Neural progenitor cell (in vitro differentiated cells): Measurements from ENCODE around the gene IDNK. TPM values are rescaled to one million over a fixed set of nuclear protein-coding genes. Genes with fewer than 3 reads are reported as not detected.

Experiments
- DNase-seq: peaks from one replicate; pipeline ENCODE4 v3.0.0-alpha.2; 2016; ENCODE audit warnings: low spot score
- H2AFZ ChIP-seq: fragments of 200-600 bp; sonication (generic); replicated peaks from 2 replicates; pipeline ENCODE4 v1.6.1; 2016; ENCODE audit warnings: antibody characterized with exemption
- H3F3A ChIP-seq: fragments of 200-600 bp; sonication (generic); 2 replicates; pipeline ENCODE4 v1.6.1; 2016; ENCODE audit warnings: antibody characterized with exemption, low read depth
- H3K27ac ChIP-seq: fragments of 200-600 bp; sonication (generic); 2 replicates; pipeline ENCODE4 v1.5.1; 2016; ENCODE audit warnings: mild to moderate bottlenecking
- H3K27me3 ChIP-seq: fragments of 200-600 bp; sonication (generic); 2 replicates; pipeline ENCODE4 v1.6.1; 2016; ENCODE audit warnings: mild to moderate bottlenecking, moderate library complexity
- H3K36me3 ChIP-seq: fragments of 200-600 bp; sonication (generic); 2 replicates; pipeline ENCODE4 v1.5.1; 2016
- H3K4me1 ChIP-seq: fragments of 200-600 bp; sonication (generic); 2 replicates; pipeline ENCODE4 v1.6.1; 2016; ENCODE audit warnings: mixed run types
- H3K4me2 ChIP-seq: fragments of 200-600 bp; sonication (generic); 2 replicates; pipeline ENCODE4 v1.6.1; 2016
- H3K4me3 ChIP-seq: fragments of 200-600 bp; sonication (generic); 2 replicates; pipeline ENCODE4 v1.5.1; 2016
- H3K79me2 ChIP-seq: fragments of 200-600 bp; sonication (generic); 2 replicates; pipeline ENCODE4 v1.6.1; 2016; ENCODE audit warnings: low read depth
- H3K9ac ChIP-seq: fragments of 200-600 bp; sonication (generic); 2 replicates; pipeline ENCODE4 v1.6.1; 2016
- H3K9me3 ChIP-seq: fragments of 200-600 bp; sonication (generic); 2 replicates; pipeline ENCODE4 v1.5.1; 2016; ENCODE audit warnings: low read depth
- H4K20me1 ChIP-seq: fragments of 200-600 bp; sonication (generic); 2 replicates; pipeline ENCODE4 v1.6.1; 2016; ENCODE audit warnings: low read depth
- H3K27ac Mint-ChIP-seq: 3 replicates; pipeline ENCODE4 v1.8.0; 2021; ENCODE audit warnings: mixed read lengths
- H3K27me3 Mint-ChIP-seq: 2 replicates; pipeline ENCODE4 v1.8.0; 2022; ENCODE audit warnings: low read depth, mild to moderate bottlenecking, inconsistent platforms, moderate library complexity, mixed read lengths; ENCODE audit not compliant: insufficient read depth
- H3K36me3 Mint-ChIP-seq: 3 replicates; pipeline ENCODE4 v1.8.0; 2021; ENCODE audit warnings: mixed read lengths
- H3K4me1 Mint-ChIP-seq: 3 replicates; pipeline ENCODE4 v1.8.0; 2021; ENCODE audit warnings: mixed read lengths
- H3K4me3 Mint-ChIP-seq: 3 replicates; pipeline ENCODE4 v1.8.0; 2021; ENCODE audit warnings: mild to moderate bottlenecking, moderate library complexity, mixed read lengths
- H3K9me3 Mint-ChIP-seq: 3 replicates; pipeline ENCODE4 v1.8.0; 2020; ENCODE audit warnings: mixed read lengths
- small RNA-seq: library from RNA; depleted of rRNA; stranded (forward); fragments of <200 nt; gene quantifications from one replicate; pipeline ENCODE3, GENCODE V24; 2015
- total RNA-seq: library from RNA; depleted of rRNA; stranded (reverse); fragments of >200 nt; gene quantifications from 2 replicates; pipeline ENCODE4 v1.2.3, GENCODE V29; 2015; ENCODE audit warnings: low replicate concordance
- TF ChIP-seq, protein P1 (sequence below): fragments of 200-600 bp; sonication (generic); IDR thresholded peaks from 2 replicates; pipeline ENCODE4 v1.5.1; 2017; ENCODE audit warnings: antibody characterized with exemption, mild to moderate bottlenecking

IDNK gene
- total RNA-seq, 1 donor from 2014 or later = 9.0 TPM

GRCh38 chr9:83691492-83691891, 68.5 kb downstream of the IDNK start:
- TF ChIP-seq, protein P1, sequence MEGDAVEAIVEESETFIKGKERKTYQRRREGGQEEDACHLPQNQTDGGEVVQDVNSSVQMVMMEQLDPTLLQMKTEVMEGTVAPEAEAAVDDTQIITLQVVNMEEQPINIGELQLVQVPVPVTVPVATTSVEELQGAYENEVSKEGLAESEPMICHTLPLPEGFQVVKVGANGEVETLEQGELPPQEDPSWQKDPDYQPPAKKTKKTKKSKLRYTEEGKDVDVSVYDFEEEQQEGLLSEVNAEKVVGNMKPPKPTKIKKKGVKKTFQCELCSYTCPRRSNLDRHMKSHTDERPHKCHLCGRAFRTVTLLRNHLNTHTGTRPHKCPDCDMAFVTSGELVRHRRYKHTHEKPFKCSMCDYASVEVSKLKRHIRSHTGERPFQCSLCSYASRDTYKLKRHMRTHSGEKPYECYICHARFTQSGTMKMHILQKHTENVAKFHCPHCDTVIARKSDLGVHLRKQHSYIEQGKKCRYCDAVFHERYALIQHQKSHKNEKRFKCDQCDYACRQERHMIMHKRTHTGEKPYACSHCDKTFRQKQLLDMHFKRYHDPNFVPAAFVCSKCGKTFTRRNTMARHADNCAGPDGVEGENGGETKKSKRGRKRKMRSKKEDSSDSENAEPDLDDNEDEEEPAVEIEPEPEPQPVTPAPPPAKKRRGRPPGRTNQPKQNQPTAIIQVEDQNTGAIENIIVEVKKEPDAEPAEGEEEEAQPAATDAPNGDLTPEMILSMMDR = no peak
- H3K9ac ChIP-seq = no peak overlapping the region
- peaks cover 8% of the 10 kb centered on the region for H3K36me3 Mint-ChIP-seq
- H3K27ac Mint-ChIP-seq = no peak overlapping the region
- no peaks in the 10 kb centered on the region for H3F3A ChIP-seq
- H3K27ac ChIP-seq = no peak overlapping the region
- no peak overlapping the region for H2AFZ ChIP-seq
- H3K27me3 Mint-ChIP-seq = no peaks in the 10 kb centered on the region
- no peak for DNase-seq
- no peaks in the 10 kb centered on the region for H3K9me3 ChIP-seq
- no peaks in the 10 kb centered on the region for H3K36me3 ChIP-seq
- no peak overlapping the region for H3K4me2 ChIP-seq
- H3K4me3 ChIP-seq = no peak overlapping the region
- H4K20me1 ChIP-seq = peaks cover 88% of the 10 kb centered on the region
- no peaks in the 10 kb centered on the region for H3K4me1 ChIP-seq
- H3K4me1 Mint-ChIP-seq = no peaks in the 10 kb centered on the region
- H3K27me3 ChIP-seq = no peaks in the 10 kb centered on the region
- no peak overlapping the region for H3K4me3 Mint-ChIP-seq
- H3K9me3 Mint-ChIP-seq = no peaks in the 10 kb centered on the region
- peaks cover 100% of the 10 kb centered on the region for H3K79me2 ChIP-seq

Small RNAs within 50 kb of the gene (small RNA-seq; reads per million reads assigned to genes)
- gene RNU4-15P = not detected

Other genes with a start within 250 kb of the IDNK start
- gene FRMD3, start 84.7 kb upstream of the IDNK start, total RNA-seq = 1.8 and 1.9 TPM in 2 replicates
- gene UBQLN1, start 84.8 kb downstream of the IDNK start, total RNA-seq = 130 and 143 TPM in 2 replicates
- gene GKAP1, start 194.6 kb downstream of the IDNK start, total RNA-seq = 19.9 and 33.4 TPM in 2 replicates